Measurements from ENCODE around the gene MRPL23. TPM values are rescaled to one million over a fixed set of nuclear protein-coding genes. Genes with fewer than 3 reads are reported as not detected.

Gene MRPL23
- 100 to 1,000 TPM in 1 of 2 donors, 10 to 100 TPM in 1; 69.9 to 109 TPM for total RNA-seq
- polyA plus RNA-seq (2013, experiment 1 of 2): 101 TPM
- 99.7 TPM for polyA plus RNA-seq (2013, experiment 2 of 2)
- long read RNA-seq, experiment 1, transcript MRPL23-205 (5 exons, 736 nt): major isoform, 14 of 30 reads
- long read RNA-seq, experiment 1, partial matches to known transcripts: 15 of 30 reads
- long read RNA-seq, experiment 1, other reads (novel, unspliced or antisense): 1 of 30 reads
- long read RNA-seq, experiment 2, transcript MRPL23-205 (5 exons, 736 nt): major isoform, 71 of 88 reads
- long read RNA-seq, experiment 2, partial matches to known transcripts: 8 of 88 reads
- long read RNA-seq, experiment 2, other reads (novel, unspliced or antisense): 9 of 88 reads
- long read RNA-seq, experiment 3, transcript MRPL23-205 (5 exons, 736 nt): major isoform, 6 of 9 reads
- long read RNA-seq, experiment 3, partial matches to known transcripts: 0 of 9 reads
- long read RNA-seq, experiment 3, other reads (novel, unspliced or antisense): 2 of 9 reads
- long read RNA-seq, experiment 4: 0 reads

DNA sequence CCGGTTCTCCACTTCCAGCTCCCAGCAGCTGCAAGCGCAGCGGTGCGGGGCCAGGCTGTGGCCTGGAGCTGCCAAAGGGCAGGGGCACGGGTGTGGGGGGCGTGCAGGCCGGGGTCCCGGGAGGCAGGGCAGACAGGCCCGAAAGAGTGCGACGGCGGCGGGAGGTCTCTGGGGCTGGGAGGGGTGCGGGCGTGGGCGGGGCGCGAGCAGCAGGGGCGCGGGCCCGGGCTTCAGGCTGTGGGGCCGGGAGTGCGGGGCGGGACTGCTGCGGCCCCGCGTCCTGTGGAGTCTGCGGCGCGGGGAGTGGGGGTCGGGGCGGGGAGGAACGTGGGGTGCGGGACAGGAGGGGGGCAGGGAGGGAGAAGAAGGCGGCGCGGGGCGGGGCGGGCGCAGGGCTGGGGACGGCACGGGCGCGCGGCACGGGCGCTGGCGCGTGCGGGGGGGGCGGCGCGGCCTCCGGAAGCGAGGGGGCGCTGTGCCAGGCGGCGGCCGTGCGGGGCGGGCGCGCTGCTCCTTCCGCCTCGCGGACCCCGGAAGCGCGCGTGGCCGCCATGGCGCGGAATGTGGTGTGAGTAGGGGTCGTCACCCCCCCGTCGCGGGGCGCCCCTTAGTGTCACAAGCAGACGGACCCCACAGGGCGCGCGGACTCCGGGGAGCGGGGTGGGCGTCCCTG is at the start of gene MRPL23:
Gene MRPL23 (plus strand): TSS at position 521 of the 673 bp plus-strand sequence. CDS start 31 bp downstream, at position 552.
- Mint-ChIP-seq H3K36me3 (ENCODE audit: low read depth) (no peaks in the 10 kb centered on the region), H3K4me3 (no peak within 1 kb of the TSS), H3K4me1 (no peaks in the 10 kb centered on the region), H3K27ac (no peak within 1 kb of the TSS), H3K27me3 (ENCODE audit: insufficient read depth) (no peaks in the 10 kb centered on the region), H3K9me3 (no peaks in the 10 kb centered on the region)
- Histone ChIP-seq H3K27me3 (ENCODE audit: control insufficient read depth, insufficient read depth, low read length, poor library complexity, severe bottlenecking) (no peaks in the 10 kb centered on the region), H3K27ac (ENCODE audit: low read depth, low read length) (no peak within 1 kb of the TSS), H3K4me1 (ENCODE audit: control insufficient read depth, insufficient read depth, low read length) (no peaks in the 10 kb centered on the region), H3K9me3 (ENCODE audit: control insufficient read depth, low read length) (no peaks in the 10 kb centered on the region), H3K36me3 (ENCODE audit: control insufficient read depth, insufficient read depth, low read length) (no peaks in the 10 kb centered on the region), H3K4me3 (ENCODE audit: low read length) (no peak within 1 kb of the TSS), H3K9ac (ENCODE audit: extremely low read depth, low read length, poor library complexity, severe bottlenecking) (no peak within 1 kb of the TSS)
- TF ChIP-seq, protein P1, sequence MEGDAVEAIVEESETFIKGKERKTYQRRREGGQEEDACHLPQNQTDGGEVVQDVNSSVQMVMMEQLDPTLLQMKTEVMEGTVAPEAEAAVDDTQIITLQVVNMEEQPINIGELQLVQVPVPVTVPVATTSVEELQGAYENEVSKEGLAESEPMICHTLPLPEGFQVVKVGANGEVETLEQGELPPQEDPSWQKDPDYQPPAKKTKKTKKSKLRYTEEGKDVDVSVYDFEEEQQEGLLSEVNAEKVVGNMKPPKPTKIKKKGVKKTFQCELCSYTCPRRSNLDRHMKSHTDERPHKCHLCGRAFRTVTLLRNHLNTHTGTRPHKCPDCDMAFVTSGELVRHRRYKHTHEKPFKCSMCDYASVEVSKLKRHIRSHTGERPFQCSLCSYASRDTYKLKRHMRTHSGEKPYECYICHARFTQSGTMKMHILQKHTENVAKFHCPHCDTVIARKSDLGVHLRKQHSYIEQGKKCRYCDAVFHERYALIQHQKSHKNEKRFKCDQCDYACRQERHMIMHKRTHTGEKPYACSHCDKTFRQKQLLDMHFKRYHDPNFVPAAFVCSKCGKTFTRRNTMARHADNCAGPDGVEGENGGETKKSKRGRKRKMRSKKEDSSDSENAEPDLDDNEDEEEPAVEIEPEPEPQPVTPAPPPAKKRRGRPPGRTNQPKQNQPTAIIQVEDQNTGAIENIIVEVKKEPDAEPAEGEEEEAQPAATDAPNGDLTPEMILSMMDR (conservative IDR thresholded peaks at IDR 0.05): no peak
- WGBS, 2 experiments (ENCODE audit: insufficient coverage in 1 of 2, insufficient read length in 1 of 2): no CpG with 5 or more reads among the region's 85 CpGs
- no peak for DNase-seq

GRCh38 chr11:1899090-1899489 is 48.0 kb upstream of the MRPL23 start:
- Mint-ChIP-seq H3K4me3 (no peak overlapping the region), H3K36me3 (ENCODE audit: low read depth) (no peaks in the 10 kb centered on the region), H3K27ac (no peak overlapping the region), H3K9me3 (no peaks in the 10 kb centered on the region), H3K27me3 (ENCODE audit: insufficient read depth) (peaks cover 2% of the 10 kb centered on the region), H3K4me1 (peaks cover 11% of the 10 kb centered on the region)
- no peaks in the 10 kb centered on the region for H3K27me3 ChIP-seq (ENCODE audit: control insufficient read depth, insufficient read depth, low read length, poor library complexity, severe bottlenecking)
- H3K4me3 ChIP-seq (ENCODE audit: low read length): no peak overlapping the region
- no peaks in the 10 kb centered on the region for H3K9me3 ChIP-seq (ENCODE audit: control insufficient read depth, low read length)
- no peak overlapping the region for H3K9ac ChIP-seq (ENCODE audit: extremely low read depth, low read length, poor library complexity, severe bottlenecking)
- no peak for DNase-seq
- H3K36me3 ChIP-seq (ENCODE audit: control insufficient read depth, insufficient read depth, low read length): no peaks in the 10 kb centered on the region
- peaks cover 9% of the 10 kb centered on the region for H3K4me1 ChIP-seq (ENCODE audit: control insufficient read depth, insufficient read depth, low read length)
- no peak overlapping the region for H3K27ac ChIP-seq (ENCODE audit: low read depth, low read length)
- 84 to 94% methylated on average over 3 to 4 of the region's 4 CpGs for WGBS, 2 experiments (ENCODE audit: insufficient coverage in 1 of 2, insufficient read length in 1 of 2)
- TF ChIP-seq, protein P1 (conservative IDR thresholded peaks at IDR 0.05): no peak

GRCh38 chr11:1899686-1900085 is 47.4 kb upstream of the MRPL23 start:
- Histone ChIP-seq H3K9me3 (ENCODE audit: control insufficient read depth, low read length) (no peaks in the 10 kb centered on the region), H3K4me3 (ENCODE audit: low read length) (no peak overlapping the region), H3K9ac (ENCODE audit: extremely low read depth, low read length, poor library complexity, severe bottlenecking) (no peak overlapping the region), H3K27ac (ENCODE audit: low read depth, low read length) (no peak overlapping the region), H3K4me1 (ENCODE audit: control insufficient read depth, insufficient read depth, low read length) (peaks cover 9% of the 10 kb centered on the region), H3K36me3 (ENCODE audit: control insufficient read depth, insufficient read depth, low read length) (no peaks in the 10 kb centered on the region), H3K27me3 (ENCODE audit: control insufficient read depth, insufficient read depth, low read length, poor library complexity, severe bottlenecking) (no peaks in the 10 kb centered on the region)
- H3K27ac Mint-ChIP-seq: no peak overlapping the region
- 86 to 95% methylated on average over 1 to 3 of the region's 5 CpGs for WGBS, 2 experiments (ENCODE audit: insufficient coverage in 1 of 2, insufficient read length in 1 of 2)
- TF ChIP-seq, protein P1 (conservative IDR thresholded peaks at IDR 0.05): no peak
- H3K4me3 Mint-ChIP-seq: no peak overlapping the region
- peaks cover 2% of the 10 kb centered on the region for H3K27me3 Mint-ChIP-seq (ENCODE audit: insufficient read depth)
- H3K36me3 Mint-ChIP-seq (ENCODE audit: low read depth): no peaks in the 10 kb centered on the region
- H3K9me3 Mint-ChIP-seq: no peaks in the 10 kb centered on the region
- no peak for DNase-seq
- H3K4me1 Mint-ChIP-seq: peaks cover 11% of the 10 kb centered on the region
